Measurements from ENCODE around the gene MSRB3. TPM values are rescaled to one million over a fixed set of nuclear protein-coding genes. Genes with fewer than 3 reads are reported as not detected.

Gene MSRB3
- total RNA-seq, 2 donors from 2014 or later, result 3.5 to 29.6 TPM

- intact Hi-C loops (cut with DNase I), result no loop called here
- DNase-seq, result no peak
- TF ChIP-seq CTCF (IDR thresholded peaks at IDR 0.05), result no peak
- Histone ChIP-seq H3K27me3 (no peaks in the 10 kb centered on the region), H3K27ac (no peak overlapping the region), H3K4me1 (no peaks in the 10 kb centered on the region), H3K4me3 (no peak overlapping the region), H3K9ac (ENCODE audit: low read depth in 2 of 2, low read length in 2 of 2) (no peak overlapping the region), H3K36me3 (no peaks in the 10 kb centered on the region), H3K9me3 (no peaks in the 10 kb centered on the region)
Observed at GRCh38 chr12:65427646-65428045, 149.2 kb downstream of the MSRB3 start.

GRCh38 chr12:65430006-65430405 is 151.5 kb downstream of the MSRB3 start:
- Histone ChIP-seq H3K27me3 (no peaks in the 10 kb centered on the region), H3K9me3 (no peaks in the 10 kb centered on the region), H3K36me3 (no peaks in the 10 kb centered on the region), H3K27ac (no peak overlapping the region), H3K4me3 (no peak overlapping the region), H3K4me1 (no peaks in the 10 kb centered on the region), H3K9ac (ENCODE audit: low read depth in 2 of 2, low read length in 2 of 2) (no peak overlapping the region)
- intact Hi-C loops (cut with DNase I), result no loop called here
- DNase-seq, result no peak
- TF ChIP-seq CTCF (IDR thresholded peaks at IDR 0.05), result no peak

GRCh38 chr12:65430571-65431306 is 152.3 kb downstream of the MSRB3 start:
- no peaks in the 10 kb centered on the region for H3K36me3 ChIP-seq
- intact Hi-C loops (cut with DNase I), result no loop called here
- H3K4me3 ChIP-seq, result no peak overlapping the region

GRCh38 chr12:65432114-65432513 is 153.6 kb downstream of the MSRB3 start:
- no peak for DNase-seq
- Histone ChIP-seq H3K9ac (ENCODE audit: low read depth in 2 of 2, low read length in 2 of 2) (no peak overlapping the region), H3K4me3 (no peak overlapping the region), H3K9me3 (no peaks in the 10 kb centered on the region), H3K36me3 (no peaks in the 10 kb centered on the region), H3K27ac (no peak overlapping the region), H3K27me3 (no peaks in the 10 kb centered on the region), H3K4me1 (no peaks in the 10 kb centered on the region)
- TF ChIP-seq CTCF (IDR thresholded peaks at IDR 0.05), result no peak
- intact Hi-C loops (cut with DNase I), result no loop called here

More at GRCh38 chr12:65430571-65431306, 152.3 kb downstream of the MSRB3 start:
- no peaks in the 10 kb centered on the region for H3K4me1 ChIP-seq
- DNase-seq, result no peak
- TF ChIP-seq CTCF (IDR thresholded peaks at IDR 0.05), result no peak
- no peak overlapping the region for H3K9ac ChIP-seq (ENCODE audit: low read depth in 2 of 2, low read length in 2 of 2)
- H3K27ac ChIP-seq, result no peak overlapping the region
- H3K27me3 ChIP-seq, result no peaks in the 10 kb centered on the region
- no peaks in the 10 kb centered on the region for H3K9me3 ChIP-seq

GRCh38 chr12:65432651-65433050 is 154.2 kb downstream of the MSRB3 start:
- intact Hi-C loops (cut with DNase I), result no loop called here
- H3K4me3 ChIP-seq, result no peak overlapping the region
- H3K27ac ChIP-seq, result no peak overlapping the region

More at GRCh38 chr12:65432651-65433050, 154.2 kb downstream of the MSRB3 start:
- H3K36me3 ChIP-seq, result no peaks in the 10 kb centered on the region
- no peaks in the 10 kb centered on the region for H3K4me1 ChIP-seq
- TF ChIP-seq CTCF (IDR thresholded peaks at IDR 0.05), result no peak
- no peak for DNase-seq
- H3K27me3 ChIP-seq, result no peaks in the 10 kb centered on the region
- H3K9me3 ChIP-seq, result no peaks in the 10 kb centered on the region
- no peak overlapping the region for H3K9ac ChIP-seq (ENCODE audit: low read depth in 2 of 2, low read length in 2 of 2)
